HG02943 (cell line): Measurements from ENCODE around the gene LCE1C.

Experiments
- ATAC-seq: cut with Tn5 transposase; IDR thresholded peaks from one replicate; pipeline ENCODE4 v1.9.1; 2021; ENCODE audit warnings: mild to moderate bottlenecking, low read depth, moderate library complexity; ENCODE audit not compliant: unreplicated experiment

Gene LCE1C

DNA sequence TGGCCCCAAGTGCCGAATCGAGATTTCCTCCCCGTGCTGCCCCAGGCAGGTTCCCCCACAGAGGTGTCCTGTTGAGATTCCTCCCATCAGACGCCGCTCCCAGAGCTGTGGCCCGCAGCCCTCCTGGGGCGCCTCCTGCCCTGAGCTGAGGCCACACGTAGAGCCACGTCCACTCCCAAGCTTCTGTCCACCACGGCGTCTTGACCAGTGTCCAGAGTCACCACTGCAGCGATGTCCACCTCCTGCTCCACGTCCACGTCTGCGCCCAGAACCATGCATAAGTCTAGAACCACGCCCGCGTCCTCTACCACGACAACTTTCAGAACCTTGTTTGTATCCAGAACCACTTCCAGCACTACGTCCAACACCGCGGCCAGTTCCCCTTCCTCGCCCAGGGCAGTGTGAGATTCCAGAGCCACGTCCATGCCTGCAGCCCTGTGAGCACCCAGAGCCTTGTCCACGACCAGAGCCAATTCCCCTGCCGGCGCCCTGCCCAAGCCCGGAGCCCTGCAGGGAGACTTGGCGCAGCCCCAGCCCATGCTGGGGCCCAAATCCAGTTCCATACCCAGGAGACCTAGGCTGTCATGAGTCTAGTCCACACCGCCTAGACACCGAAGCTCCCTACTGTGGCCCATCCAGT lies 45.8 kb downstream of the LCE1C start:
- no peak for ATAC-seq

DNA sequence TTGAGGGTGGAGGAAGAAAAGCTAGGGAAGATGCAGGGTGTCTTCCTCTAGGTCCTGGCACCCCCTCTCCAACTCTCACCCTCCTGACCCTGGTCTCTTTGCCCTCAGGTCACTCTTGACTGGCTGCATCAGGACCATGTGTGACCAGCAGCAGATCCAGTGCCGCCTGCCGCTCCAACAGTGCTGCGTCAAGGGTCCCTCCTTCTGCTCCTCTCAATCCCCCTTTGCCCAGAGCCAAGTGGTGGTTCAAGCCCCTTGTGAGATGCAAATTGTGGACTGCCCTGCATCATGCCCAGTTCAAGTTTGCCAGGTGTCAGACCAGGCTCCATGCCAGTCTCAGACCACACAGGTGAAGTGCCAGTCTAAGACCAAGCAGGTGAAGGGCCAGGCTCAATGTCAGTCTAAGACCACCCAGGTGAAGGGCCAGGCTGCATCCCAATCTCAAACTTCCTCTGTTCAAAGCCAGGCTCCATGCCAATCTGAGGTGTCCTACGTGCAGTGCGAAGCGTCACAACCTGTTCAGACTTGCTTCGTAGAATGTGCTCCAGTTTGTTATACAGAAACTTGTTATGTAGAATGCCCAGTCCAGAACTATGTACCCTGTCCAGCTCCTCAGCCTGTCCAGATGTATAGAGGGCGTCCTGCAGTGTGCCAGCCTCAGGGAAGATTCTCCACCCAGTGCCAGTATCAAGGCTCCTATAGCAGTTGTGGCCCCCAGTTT lies 46.8 kb downstream of the LCE1C start:
- ATAC-seq: no peak

DNA sequence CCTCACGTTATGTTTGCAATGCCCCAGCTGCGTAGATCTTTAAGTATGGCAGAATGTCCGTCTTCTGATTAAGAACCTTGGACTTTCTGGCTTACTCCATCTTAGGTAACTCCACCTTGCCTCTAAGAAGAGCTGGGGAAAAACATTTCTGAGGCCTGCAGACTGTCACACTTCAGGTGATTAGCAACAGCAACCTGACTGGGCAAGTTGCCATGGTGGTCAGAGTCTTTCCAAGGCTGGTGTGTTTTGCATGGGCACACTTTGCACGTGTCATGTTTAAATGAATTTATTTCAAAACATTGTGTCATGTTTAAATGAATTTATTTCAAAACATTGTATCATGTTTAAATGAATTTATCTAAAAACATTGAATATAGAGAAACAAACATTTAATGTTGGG lies 47.8 kb downstream of the LCE1C start:
- no peak for ATAC-seq

DNA sequence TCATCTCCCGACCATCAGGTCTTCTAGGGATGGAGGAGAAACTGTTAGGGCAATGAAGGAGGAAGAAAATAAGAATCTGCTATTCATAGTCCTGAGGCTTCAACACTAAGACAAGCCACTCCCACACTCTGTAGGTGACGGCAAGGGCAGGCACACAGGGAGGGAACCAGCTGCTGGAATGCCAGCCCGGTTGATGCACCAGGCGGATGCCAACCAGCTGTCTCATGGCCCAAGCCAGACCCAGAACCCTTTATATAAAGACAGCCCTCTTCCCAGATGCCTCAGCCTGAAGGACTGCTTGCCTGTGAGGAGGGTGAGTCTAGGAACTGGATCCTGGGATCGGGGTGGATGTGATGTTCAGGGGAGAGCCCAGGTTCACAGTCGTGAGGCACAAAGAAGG lies 48.7 kb downstream of the LCE1C start, which contains the start of gene KPRP:
Gene KPRP, plus strand, starts transcription at position 279 of the 400 bp plus-strand sequence. CDS start 1,564 bp downstream, outside the sequence.
- no peak for ATAC-seq

DNA sequence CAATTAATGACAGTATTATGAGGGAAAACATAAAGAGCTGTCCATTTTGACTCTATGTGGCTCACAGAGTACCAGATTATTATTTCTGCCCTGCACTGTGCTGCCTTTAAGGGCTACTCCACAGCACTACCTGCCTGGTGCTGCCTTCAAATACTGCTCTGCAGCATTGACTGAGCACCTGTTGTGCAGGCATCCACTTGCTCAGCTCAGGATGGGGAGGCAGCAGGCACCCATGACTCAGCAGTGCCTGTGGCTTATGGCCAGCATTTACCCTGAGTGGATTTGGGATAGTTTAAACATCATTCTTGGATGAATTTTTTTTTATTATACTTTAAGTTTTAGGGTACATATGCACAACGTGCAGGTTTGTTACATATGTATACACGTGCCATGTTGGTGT lies 49.6 kb downstream of the LCE1C start:
- ATAC-seq: no peak
